ENCODE data around the gene ACSM5.
"Not testable (repeated sequence)": the region's sequence is repeated elsewhere in the genome, so short reads cannot be mapped to it uniquely, and the experiment has no call there.

DNA sequence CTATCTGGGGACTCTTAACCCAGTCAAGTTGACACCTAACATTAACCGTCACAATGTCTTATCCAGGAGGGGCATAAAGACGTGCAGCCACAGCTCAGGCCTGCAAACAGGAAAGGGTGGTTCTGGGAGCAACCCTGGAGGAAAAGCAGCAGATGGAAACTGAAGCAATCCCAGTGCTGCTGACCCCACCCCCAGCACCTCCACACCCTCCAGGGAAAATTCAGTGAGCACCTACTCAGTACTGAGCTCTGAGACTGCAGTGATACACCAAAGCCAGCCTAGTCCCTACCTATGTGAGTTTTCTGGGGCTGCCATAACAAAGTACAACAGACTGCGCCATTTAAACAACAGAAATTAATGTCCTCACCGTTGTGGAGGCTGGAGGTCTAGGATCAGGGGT lies 32.5 kb downstream of the ACSM5 start:
- TF ChIP-seq ZNF138 (CRISPR knock-in tag; conservative IDR thresholded peaks at IDR 0.05); CTCF (IDR thresholded peaks at IDR 0.05); RORB (CRISPR knock-in tag; IDR thresholded peaks at IDR 0.05); OVOL2 (CRISPR knock-in tag; IDR thresholded peaks at IDR 0.05; ENCODE audit: borderline replicate concordance); FOXJ3 (CRISPR knock-in tag; IDR thresholded peaks at IDR 0.05; ENCODE audit: borderline replicate concordance); RELA (CRISPR knock-in tag; IDR thresholded peaks at IDR 0.05; ENCODE audit: borderline replicate concordance); ETV6 (CRISPR knock-in tag; IDR thresholded peaks at IDR 0.05): not testable (repeated sequence)
- TF ChIP-seq, protein P1, sequence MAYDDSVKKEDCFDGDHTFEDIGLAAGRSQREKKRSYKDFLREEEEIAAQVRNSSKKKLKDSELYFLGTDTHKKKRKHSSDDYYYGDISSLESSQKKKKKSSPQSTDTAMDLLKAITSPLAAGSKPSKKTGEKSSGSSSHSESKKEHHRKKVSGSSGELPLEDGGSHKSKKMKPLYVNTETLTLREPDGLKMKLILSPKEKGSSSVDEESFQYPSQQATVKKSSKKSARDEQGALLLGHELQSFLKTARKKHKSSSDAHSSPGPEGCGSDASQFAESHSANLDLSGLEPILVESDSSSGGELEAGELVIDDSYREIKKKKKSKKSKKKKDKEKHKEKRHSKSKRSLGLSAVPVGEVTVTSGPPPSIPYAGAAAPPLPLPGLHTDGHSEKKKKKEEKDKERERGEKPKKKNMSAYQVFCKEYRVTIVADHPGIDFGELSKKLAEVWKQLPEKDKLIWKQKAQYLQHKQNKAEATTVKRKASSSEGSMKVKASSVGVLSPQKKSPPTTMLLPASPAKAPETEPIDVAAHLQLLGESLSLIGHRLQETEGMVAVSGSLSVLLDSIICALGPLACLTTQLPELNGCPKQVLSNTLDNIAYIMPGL (CRISPR knock-in tag; IDR thresholded peaks at IDR 0.05), result not testable (repeated sequence)

All from WTC11 (cell line).